Ovary (tissue), 3 donors: ENCODE data around the gene SELENON.

Source experiments
- CTCF ChIP-seq, 3 donors: fragments of 450-650 bp in 2 of 3; fragments of 200-600 bp in 1 of 3; IDR thresholded peaks; one replicate each; pipeline versions ENCODE4 v1.5.1 to v1.8.0; 2016 to 2022; ENCODE audit warnings: antibody characterized with exemption in 3 of 3, mild to moderate bottlenecking in 1 of 3
- EP300 ChIP-seq: sonication (generic); formaldehyde crosslinking; IDR thresholded peaks from one replicate; pipeline ENCODE4 v1.6.1; 2017; ENCODE audit warnings: antibody characterized with exemption
- POLR2A ChIP-seq: fragments of 450-650 bp; IDR thresholded peaks from one replicate; pipeline ENCODE4 v1.6.1; 2017; ENCODE audit warnings: antibody characterized with exemption, mild to moderate bottlenecking, moderate library complexity
- donor health status: DM: no; HTN: no; CAD: no.

- TF ChIP-seq CTCF (IDR thresholded peaks at IDR 0.05) (no peak), POLR2A (no peak), EP300 (no peak)
Measured at GRCh38 chr1:25773441-25774125, 26.4 kb upstream of the SELENON start.
